Subcutaneous abdominal adipose tissue (tissue), 5 donors: ENCODE results near the gene LRIG3.

Experiments
- H3K27ac ChIP-seq: one replicate; pipeline ENCODE4 v1.7.0; 2013; ENCODE audit warnings: low read depth, mild to moderate bottlenecking, inconsistent platforms, low read length, moderate library complexity
- H3K27me3 ChIP-seq, 5 donors: one replicate each; pipeline ENCODE4 v1.7.0; 2013; ENCODE audit warnings: low read length in 5 of 5, inconsistent platforms in 1 of 5; ENCODE audit not compliant: control insufficient read depth in 5 of 5, insufficient read depth in 4 of 5
- H3K36me3 ChIP-seq, 5 donors: one replicate each; pipeline ENCODE4 v1.7.0; 2013; ENCODE audit warnings: low read length in 5 of 5; ENCODE audit not compliant: control insufficient read depth in 5 of 5, insufficient read depth in 5 of 5
- H3K4me1 ChIP-seq, 5 donors: one replicate each; pipeline ENCODE4 v1.7.0; 2013; ENCODE audit warnings: low read length in 5 of 5, mild to moderate bottlenecking in 3 of 5, moderate library complexity in 1 of 5; ENCODE audit not compliant: control insufficient read depth in 5 of 5, insufficient read depth in 5 of 5
- H3K4me3 ChIP-seq, 5 donors: one replicate each; pipeline ENCODE4 v1.7.0; 2013; ENCODE audit warnings: low read length in 5 of 5, low read depth in 1 of 5
- H3K9ac ChIP-seq, 5 donors: one replicate each; pipeline ENCODE4 v1.7.0; 2013; ENCODE audit warnings: low read length in 5 of 5, mild to moderate bottlenecking in 4 of 5, moderate library complexity in 3 of 5
- H3K9me3 ChIP-seq, 5 donors: one replicate each; pipeline ENCODE4 v1.7.0; 2013; ENCODE audit warnings: low read length in 5 of 5; ENCODE audit not compliant: control insufficient read depth in 5 of 5
- donor health status: healthy.
- donor health status: healthy.
- donor health status: healthy.
- donor health status: healthy.
- donor health status: healthy.

The LRIG3 gene

GRCh38 chr12:58844161-58844560, 76.1 kb downstream of the LRIG3 start:
- Histone ChIP-seq H3K4me3 (no peak overlapping the region), H3K9me3 (peaks cover 0 to 2% (median 0%) of the 10 kb centered on the region in 5 donors), H3K27ac (no peak overlapping the region), H3K4me1 (no peaks in the 10 kb centered on the region), H3K9ac (no peak overlapping the region), H3K36me3 (no peaks in the 10 kb centered on the region), H3K27me3 (no peaks in the 10 kb centered on the region)

- no peaks in the 10 kb centered on the region for H3K4me1 ChIP-seq
- H3K27ac ChIP-seq, result no peak overlapping the region
- H3K27me3 ChIP-seq, result no peaks in the 10 kb centered on the region
- H3K36me3 ChIP-seq, result no peaks in the 10 kb centered on the region
- H3K4me3 ChIP-seq, result no peak overlapping the region
- no peak overlapping the region for H3K9ac ChIP-seq
- peaks cover 0 to 2% (median 0%) of the 10 kb centered on the region in 5 donors for H3K9me3 ChIP-seq
Observed at GRCh38 chr12:58841058-58841798, 79.1 kb downstream of the LRIG3 start.

- no peak overlapping the region for H3K9ac ChIP-seq
- H3K4me1 ChIP-seq, result no peaks in the 10 kb centered on the region
Observed at GRCh38 chr12:58833853-58834252, 86.5 kb downstream of the LRIG3 start.

GRCh38 chr12:58832920-58833319, 87.4 kb downstream of the LRIG3 start:
- Histone ChIP-seq H3K27ac (no peak overlapping the region), H3K9me3 (no peaks in the 10 kb centered on the region), H3K4me3 (no peak overlapping the region), H3K36me3 (no peaks in the 10 kb centered on the region), H3K4me1 (no peaks in the 10 kb centered on the region), H3K9ac (no peak overlapping the region), H3K27me3 (no peaks in the 10 kb centered on the region)

More at GRCh38 chr12:58833853-58834252, 86.5 kb downstream of the LRIG3 start:
- no peaks in the 10 kb centered on the region for H3K27me3 ChIP-seq
- no peak overlapping the region for H3K27ac ChIP-seq
- no peaks in the 10 kb centered on the region for H3K9me3 ChIP-seq
- no peaks in the 10 kb centered on the region for H3K36me3 ChIP-seq
- no peak overlapping the region for H3K4me3 ChIP-seq
